Thoracic aorta (tissue), 2 donors: ENCODE measurements around the gene MSI2. TPM values are rescaled to one million over a fixed set of nuclear protein-coding genes. Genes with fewer than 3 reads are reported as not detected.
A peak's percentile ranks its signal among the peaks of the same experiment; 100 is the strongest.

Experiments
- ATAC-seq: fragments of 150-250 bp; one replicate; pipeline ENCODE4 v1.8.0; 2017; ENCODE audit warnings: low read depth; ENCODE audit not compliant: insufficient number of reproducible peaks, low FRiP score
- DNase-seq: peaks from one replicate; pipeline ENCODE4 v3.0.0-alpha.2; 2020; ENCODE audit warnings: low spot score
- H3K27ac ChIP-seq, 2 donors: fragments of 200-600 bp; sonication (generic); 1 replicate in 1 of 2; 2 replicates in 1 of 2; pipeline ENCODE4 v1.5.1; 2016; ENCODE audit warnings: mild to moderate bottlenecking in 2 of 2, moderate library complexity in 2 of 2
- H3K27me3 ChIP-seq: fragments of 200-600 bp; sonication (generic); replicated peaks from 2 replicates; pipeline ENCODE4 v1.6.0; 2016; ENCODE audit warnings: mild to moderate bottlenecking; ENCODE audit not compliant: insufficient read depth
- H3K36me3 ChIP-seq: fragments of 200-600 bp; sonication (generic); one replicate; pipeline ENCODE4 v1.5.1; 2016
- H3K4me1 ChIP-seq, 2 donors: fragments of 200-600 bp; sonication (generic); 1 replicate in 1 of 2; 2 replicates in 1 of 2; pipeline versions ENCODE4 v1.5.1 to v1.6.0; 2016; ENCODE audit warnings: low read depth in 2 of 2, mild to moderate bottlenecking in 1 of 2; ENCODE audit not compliant: control insufficient read depth in 1 of 2
- H3K4me3 ChIP-seq: fragments of 200-600 bp; sonication (generic); 2 replicates; pipeline ENCODE4 v1.5.1; 2016; ENCODE audit warnings: mild to moderate bottlenecking
- H3K9me3 ChIP-seq: fragments of 200-600 bp; sonication (generic); 2 replicates; pipeline ENCODE4 v1.5.1; 2016
- total RNA-seq, 2 donors: library from RNA; depleted of rRNA; stranded (reverse); fragments of >200 nt; gene quantifications; one replicate each; pipeline versions ENCODE4 v1.1.0 to v1.2.3, GENCODE V29; 2016
- TF ChIP-seq, protein P1 (sequence below): fragments of 200-600 bp; sonication (generic); IDR thresholded peaks from one replicate; pipeline ENCODE4 v1.5.1; 2019; ENCODE audit warnings: antibody characterized with exemption

Gene MSI2
- total RNA-seq, 2 donors from 2014 or later: 32.1 to 46.2 TPM

DNA sequence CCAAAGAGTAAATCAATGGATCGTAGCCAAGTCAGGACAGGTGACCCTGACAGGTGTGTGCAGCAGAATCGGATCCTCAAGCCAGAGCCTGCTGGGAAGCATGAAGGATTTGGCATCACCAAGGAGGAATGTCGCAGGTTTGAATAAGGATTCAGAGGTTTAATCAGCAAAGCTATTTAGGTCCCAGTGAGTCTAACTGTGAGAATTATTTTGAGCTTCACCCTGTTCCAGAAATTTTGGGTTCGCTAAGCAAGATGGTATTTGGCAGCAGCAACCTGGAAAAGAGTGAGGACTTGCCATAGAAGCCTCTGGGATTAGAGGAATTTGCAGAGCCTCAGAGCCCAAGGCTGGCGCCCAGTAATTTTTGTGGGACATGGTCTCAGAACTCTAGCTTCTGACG, 315.7 kb downstream of the MSI2 start:
- Histone ChIP-seq H3K27ac (peak overlapping the region; percentile 91 to 94), H3K9me3 (no peaks in the 10 kb centered on the region), H3K4me3 (no peak overlapping the region), H3K27me3 (no peaks in the 10 kb centered on the region), H3K4me1 (peaks cover 31 to 41% of the 10 kb centered on the region in 2 donors), H3K36me3 (no peaks in the 10 kb centered on the region)
- TF ChIP-seq, protein P1, sequence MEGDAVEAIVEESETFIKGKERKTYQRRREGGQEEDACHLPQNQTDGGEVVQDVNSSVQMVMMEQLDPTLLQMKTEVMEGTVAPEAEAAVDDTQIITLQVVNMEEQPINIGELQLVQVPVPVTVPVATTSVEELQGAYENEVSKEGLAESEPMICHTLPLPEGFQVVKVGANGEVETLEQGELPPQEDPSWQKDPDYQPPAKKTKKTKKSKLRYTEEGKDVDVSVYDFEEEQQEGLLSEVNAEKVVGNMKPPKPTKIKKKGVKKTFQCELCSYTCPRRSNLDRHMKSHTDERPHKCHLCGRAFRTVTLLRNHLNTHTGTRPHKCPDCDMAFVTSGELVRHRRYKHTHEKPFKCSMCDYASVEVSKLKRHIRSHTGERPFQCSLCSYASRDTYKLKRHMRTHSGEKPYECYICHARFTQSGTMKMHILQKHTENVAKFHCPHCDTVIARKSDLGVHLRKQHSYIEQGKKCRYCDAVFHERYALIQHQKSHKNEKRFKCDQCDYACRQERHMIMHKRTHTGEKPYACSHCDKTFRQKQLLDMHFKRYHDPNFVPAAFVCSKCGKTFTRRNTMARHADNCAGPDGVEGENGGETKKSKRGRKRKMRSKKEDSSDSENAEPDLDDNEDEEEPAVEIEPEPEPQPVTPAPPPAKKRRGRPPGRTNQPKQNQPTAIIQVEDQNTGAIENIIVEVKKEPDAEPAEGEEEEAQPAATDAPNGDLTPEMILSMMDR: no peak
- DNase-seq: no peak
- peak; percentile 71 for ATAC-seq

DNA sequence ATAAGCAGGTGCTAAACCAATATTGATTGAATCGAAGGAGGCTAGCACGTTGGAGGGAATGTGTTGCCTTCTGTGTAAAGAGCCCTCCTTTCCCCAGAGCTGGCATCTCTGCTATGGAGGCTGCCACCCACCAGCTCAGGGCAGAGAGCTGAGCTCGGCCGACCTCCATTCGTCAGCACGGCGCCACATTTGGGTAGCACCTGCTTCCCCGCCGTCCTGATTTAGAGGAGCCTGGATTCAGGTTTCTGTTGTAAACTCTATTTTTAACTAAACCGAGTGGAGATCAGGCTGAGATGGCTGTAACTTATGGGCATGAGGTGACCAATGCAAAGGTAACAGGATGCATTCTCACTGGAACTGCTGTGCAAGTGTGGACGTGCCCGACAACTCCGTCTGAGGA, 316.3 kb downstream of the MSI2 start:
- Histone ChIP-seq H3K27ac (peak overlapping the region; percentile 73 to 91), H3K4me1 (peaks cover 31 to 41% of the 10 kb centered on the region in 2 donors), H3K9me3 (no peaks in the 10 kb centered on the region), H3K27me3 (no peaks in the 10 kb centered on the region), H3K36me3 (no peaks in the 10 kb centered on the region), H3K4me3 (no peak overlapping the region)
- DNase-seq (no peak), ATAC-seq (no peak)
- TF ChIP-seq, protein P1: no peak

DNA sequence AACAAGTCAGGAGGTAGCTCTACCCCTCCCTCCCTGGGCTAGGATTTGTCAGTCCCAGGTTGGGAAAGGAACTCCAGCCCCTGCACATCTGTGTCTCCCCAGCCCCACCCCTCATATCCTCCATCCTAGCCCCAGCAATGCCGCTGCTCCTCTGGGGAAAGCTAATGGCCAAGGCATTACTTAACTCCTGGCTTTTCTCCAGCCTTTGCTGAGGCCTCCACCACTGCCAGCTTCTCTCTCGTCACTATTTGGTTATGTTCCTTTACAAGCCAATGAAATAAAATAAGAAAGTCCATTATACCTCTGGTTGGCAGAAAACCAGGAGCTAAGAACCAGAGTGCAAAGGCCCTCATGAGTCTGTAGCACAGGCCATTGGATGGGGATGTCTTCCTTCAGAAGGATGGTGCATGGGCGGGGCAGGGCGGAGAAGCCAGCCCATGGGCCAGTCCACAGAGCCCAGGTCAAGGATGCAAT, 317.8 kb downstream of the MSI2 start:
- Histone ChIP-seq H3K27ac (peak overlapping the region; percentile 73 to 91), H3K4me1 (peaks cover 31 to 47% of the 10 kb centered on the region in 2 donors), H3K9me3 (no peaks in the 10 kb centered on the region), H3K27me3 (no peaks in the 10 kb centered on the region), H3K4me3 (no peak overlapping the region), H3K36me3 (no peaks in the 10 kb centered on the region)
- DNase-seq (no peak), ATAC-seq (peak; percentile 3)
- TF ChIP-seq, protein P1: no peak

DNA sequence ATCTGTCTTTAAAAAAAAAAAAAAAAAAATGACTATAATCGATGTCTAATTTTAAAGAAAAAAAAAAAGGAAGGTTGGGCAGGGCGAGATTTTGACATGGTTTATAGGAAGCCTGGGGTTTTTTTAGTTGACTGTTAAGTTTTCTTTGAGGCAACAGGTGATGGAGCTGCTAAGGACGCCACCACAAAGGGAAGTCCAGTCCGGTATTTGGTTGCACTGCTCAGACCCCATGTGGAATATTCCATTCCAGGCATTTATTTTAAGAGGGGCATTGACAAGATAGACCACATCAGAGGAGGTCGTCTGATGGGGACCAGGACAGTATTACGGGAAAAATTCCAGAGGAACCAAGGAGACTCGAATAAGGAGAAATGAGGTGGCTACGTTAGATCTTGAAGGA, 320.4 kb downstream of the MSI2 start:
- H3K4me1 ChIP-seq: peaks cover 20 to 34% of the 10 kb centered on the region in 2 donors
- no peak for DNase-seq
- TF ChIP-seq, protein P1: no peak
- H3K4me3 ChIP-seq: no peak overlapping the region
- H3K27ac ChIP-seq: no peak overlapping the region
- no peak for ATAC-seq
- H3K27me3 ChIP-seq: no peaks in the 10 kb centered on the region
- H3K9me3 ChIP-seq: no peaks in the 10 kb centered on the region
- no peaks in the 10 kb centered on the region for H3K36me3 ChIP-seq

DNA sequence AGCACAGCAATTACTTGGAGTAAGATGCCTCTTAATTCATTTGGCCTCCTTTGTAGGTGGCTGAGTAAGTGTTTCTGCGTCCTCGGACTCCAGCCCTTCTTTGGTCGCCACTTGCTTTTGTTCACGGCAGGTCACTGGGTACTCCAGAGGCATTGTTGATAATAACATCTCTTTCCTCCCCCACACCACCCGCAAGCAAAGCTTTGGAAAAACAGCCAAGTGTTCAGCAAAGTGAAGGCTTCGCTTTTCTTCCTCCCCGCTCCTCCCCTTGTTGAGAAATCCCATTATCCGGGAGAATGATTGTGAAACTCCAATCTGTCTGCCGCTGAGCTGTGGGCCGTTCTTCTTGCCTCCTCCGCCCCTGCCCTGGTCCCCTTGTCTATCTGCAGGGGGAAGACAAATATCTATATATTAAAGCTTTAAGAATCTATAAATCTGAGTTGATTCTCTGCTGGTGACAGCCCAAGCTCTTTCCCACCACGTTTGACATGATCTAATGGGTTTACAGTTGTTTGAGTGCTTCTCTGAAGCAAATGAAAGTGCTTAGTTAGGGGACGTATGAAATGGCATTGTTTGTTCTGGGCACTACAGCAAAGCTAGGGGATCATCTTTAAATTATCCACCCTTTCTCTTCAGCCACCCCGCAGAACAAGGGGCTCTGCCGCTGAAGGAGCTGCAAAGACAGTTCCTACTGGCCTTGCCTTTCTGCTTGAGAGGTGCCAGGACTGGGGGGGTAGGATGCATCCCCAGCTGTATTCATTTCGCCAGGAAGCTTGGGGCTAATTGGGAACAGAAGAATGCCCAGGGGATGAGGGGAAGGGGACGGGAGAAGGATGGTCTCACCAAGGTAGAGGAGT, 321.7 kb downstream of the MSI2 start:
- Histone ChIP-seq H3K4me1 (peaks cover 11 to 24% of the 10 kb centered on the region in 2 donors), H3K27ac (no peak overlapping the region), H3K9me3 (no peaks in the 10 kb centered on the region), H3K4me3 (peak overlapping the region; percentile 37), H3K27me3 (no peaks in the 10 kb centered on the region), H3K36me3 (no peaks in the 10 kb centered on the region)
- DNase-seq (no peak), ATAC-seq (no peak)
- TF ChIP-seq, protein P1: no peak
